Stimulated activated CD4-positive, alpha-beta T cell treated with anti-CD3 and anti-CD28 coated beads, TNF-alpha, amount 100 ng/mL, for 4 hours (primary cell): ENCODE data around the gene PIF1.
"Not testable (repeated sequence)": the region's sequence is repeated elsewhere in the genome, so short reads cannot be mapped to it uniquely, and the experiment has no call there.

Experiments
- DNase-seq, 3 experiments: peaks; one replicate each; pipeline ENCODE4 v3.0.0-alpha.2; 2020; ENCODE audit warnings: low read depth in 3 of 3

PIF1 gene

GRCh38 chr15:64847448-64847847 lies 22.0 kb upstream of the PIF1 start:
- DNase-seq = no peak

- no peak for DNase-seq
Measured at GRCh38 chr15:64847016-64847415, 21.6 kb upstream of the PIF1 start.

- DNase-seq = no peak
Measured at GRCh38 chr15:64845831-64846595, 20.6 kb upstream of the PIF1 start.

GRCh38 chr15:64845183-64845611 lies 19.8 kb upstream of the PIF1 start:
- DNase-seq = no peak

GRCh38 chr15:64844576-64845145 lies 19.2 kb upstream of the PIF1 start:
- DNase-seq = no peak

- DNase-seq = no peak
Measured at GRCh38 chr15:64843991-64844390, 18.5 kb upstream of the PIF1 start.

GRCh38 chr15:64842986-64843561 lies 17.6 kb upstream of the PIF1 start:
- no peak for DNase-seq

GRCh38 chr15:64842096-64842939 lies 16.9 kb upstream of the PIF1 start:
- DNase-seq = no peak

- peak; percentile 65 to 76 (median 73) for DNase-seq
Measured at GRCh38 chr15:64841344-64842095, 16.1 kb upstream of the PIF1 start, which contains the start of gene PLEKHO2. Gene PLEKHO2 (plus strand): TSS chr15:64841915. CDS start chr15:64842017, 102 bp downstream.

GRCh38 chr15:64841060-64841343 lies 15.6 kb upstream of the PIF1 start:
- DNase-seq = no peak

- DNase-seq = no peak
Measured at GRCh38 chr15:64837502-64837901, 12.1 kb upstream of the PIF1 start.

GRCh38 chr15:64836023-64836536 lies 10.6 kb upstream of the PIF1 start:
- no peak for DNase-seq

- no peak for DNase-seq
Measured at GRCh38 chr15:64833690-64834089, 8.2 kb upstream of the PIF1 start.

- no peak for DNase-seq
Measured at GRCh38 chr15:64828985-64829384, 3.5 kb upstream of the PIF1 start.

GRCh38 chr15:64824929-64825430 lies 467 bp downstream of the PIF1 start:
- DNase-seq = no peak

- DNase-seq = no peak
Measured at GRCh38 chr15:64816452-64816851, 9.0 kb downstream of the PIF1 start.

- DNase-seq = not testable (repeated sequence)
Measured at GRCh38 chr15:64814965-64815364, 10.5 kb downstream of the PIF1 start.

- DNase-seq = not testable (repeated sequence)
Measured at GRCh38 chr15:64814283-64814682, 11.2 kb downstream of the PIF1 start.

GRCh38 chr15:64813075-64813474 lies 12.4 kb downstream of the PIF1 start:
- DNase-seq = no peak

- DNase-seq = no peak
Measured at GRCh38 chr15:64810497-64811326, 14.7 kb downstream of the PIF1 start.
